GM12878 (cell line): ENCODE measurements around the gene SPI1. TPM values are rescaled to one million over a fixed set of nuclear protein-coding genes. Genes with fewer than 3 reads are reported as not detected.

ENCODE experiments used
- ATAC-seq: fragments of 200-7000 bp; cut with Tn5 transposase; 3 replicates; pipeline ENCODE4 v1.9.1; 2020; ENCODE audit warnings: mild to moderate bottlenecking, moderate library complexity
- BruUV-seq: library from RNA; stranded (reverse); fragments of 400-500 nt; replicated peaks from 2 replicates; lab custom pipeline; 2021; lab: Mats Ljungman, UMichigan
- CTCF ChIA-PET: fragments of 300-600 bp; sonication (Branson Sonifier 250); formaldehyde crosslinking; extraction: SDS; loops from one replicate; lab custom pipeline; 2021; ENCODE audit warnings: inconsistent platforms; lab: Yijun Ruan, JAX
- POLR2A ChIA-PET: fragments of 350-600 bp; formaldehyde crosslinking; extraction: SDS; loops from one replicate; lab custom pipeline; 2021; ENCODE audit warnings: inconsistent platforms; lab: Charles Lee
- RAD21 ChIA-PET: fragments of 300-600 bp; sonication (Branson Sonifier 250); formaldehyde crosslinking; loops from one replicate; lab custom pipeline; 2023; ENCODE audit warnings: antibody characterized with exemption; ENCODE audit not compliant: unreplicated experiment; lab: Charles Lee
- SMC1A ChIA-PET: fragments of 300-600 bp; sonication (Branson Sonifier 250); formaldehyde crosslinking; loops from one replicate; lab custom pipeline; 2023; ENCODE audit not compliant: unreplicated experiment, uncharacterized antibody; lab: Charles Lee
- DNase-seq: peaks from one replicate; pipeline ENCODE4 v3.0.0-alpha.2; 2011; ENCODE audit warnings: low read depth, low spot score
- FAIRE-seq: peaks from 3 replicates; lab custom pipeline; 2011; peaks lifted over from hg19 to GRCh38; lab: Jason Lieb, UNC
- H2AFZ ChIP-seq: 2 replicates; pipeline ENCODE4 v1.6.0; 2011; ENCODE audit warnings: low read depth, low read length, control low read depth; ENCODE audit not compliant: control insufficient read depth
- H3K27ac ChIP-seq: 2 replicates; pipeline ENCODE4 v1.5.1; 2011; ENCODE audit warnings: control low read depth; ENCODE audit not compliant: control insufficient read depth, insufficient read depth
- H3K27me3 ChIP-seq, 2 experiments: replicated peaks in 1 of 2; 2 replicates each; pipeline versions ENCODE4 v1.6.0 to v1.6.1; 2011; ENCODE audit warnings: low read length in 1 of 2; ENCODE audit not compliant: control insufficient read depth in 2 of 2, insufficient read depth in 2 of 2
- H3K36me3 ChIP-seq, 2 experiments: 2 replicates each; pipeline ENCODE4 v1.5.1; 2011; ENCODE audit warnings: low read length in 1 of 2; ENCODE audit not compliant: control insufficient read depth in 2 of 2, insufficient read depth in 2 of 2
- H3K4me1 ChIP-seq: 2 replicates; pipeline ENCODE4 v1.6.1; 2011; ENCODE audit warnings: mild to moderate bottlenecking, low read length, moderate library complexity, mixed read lengths; ENCODE audit not compliant: control insufficient read depth, insufficient read depth
- H3K4me2 ChIP-seq: 2 replicates; pipeline ENCODE4 v1.6.0; 2011; ENCODE audit warnings: control low read depth; ENCODE audit not compliant: control insufficient read depth, insufficient read depth
- H3K4me3 ChIP-seq: fragments of 200-600 bp; sonication (generic); 2 replicates; pipeline ENCODE4 v1.5.1; 2016
- H3K79me2 ChIP-seq: 2 replicates; pipeline ENCODE4 v1.6.0; 2011; ENCODE audit warnings: low read length; ENCODE audit not compliant: control insufficient read depth, insufficient read depth
- H3K9ac ChIP-seq: 2 replicates; pipeline ENCODE4 v1.8.0; 2011; ENCODE audit warnings: low read length, control low read depth, mixed read lengths; ENCODE audit not compliant: control insufficient read depth, insufficient read depth
- H3K9me3 ChIP-seq: replicated peaks from 3 replicates; pipeline ENCODE4 v1.5.1; 2011; ENCODE audit warnings: mild to moderate bottlenecking, low read length; ENCODE audit not compliant: control insufficient read depth, insufficient read depth
- H4K20me1 ChIP-seq: 2 replicates; pipeline ENCODE4 v1.6.0; 2011; ENCODE audit not compliant: control insufficient read depth, insufficient read depth
- ASH2L ChIP-seq: fragments of 300-600, 200-600 bp; sonication (generic); IDR thresholded peaks from 2 replicates; pipeline ENCODE4 v1.6.1; 2017; ENCODE audit warnings: low read depth, mild to moderate bottlenecking, borderline replicate concordance
- CEBPZ ChIP-seq: fragments of 150-350 bp; IDR thresholded peaks from 2 replicates; pipeline ENCODE4 v1.6.1; 2016; ENCODE audit warnings: low read depth, low read length
- EED ChIP-seq: sonication (generic); IDR thresholded peaks from 2 replicates; pipeline ENCODE4 v1.6.1; 2016; ENCODE audit warnings: antibody characterized with exemption, low read depth
- HDAC6 ChIP-seq: fragments of 200-600 bp; sonication (generic); IDR thresholded peaks from one replicate; pipeline ENCODE4 v1.8.0; 2017; ENCODE audit warnings: antibody characterized with exemption; ENCODE audit not compliant: unreplicated experiment
- IKZF2 ChIP-seq, 2 experiments: fragments of 450-650 bp; IDR thresholded peaks; 2 replicates each; pipeline ENCODE4 v1.6.1; 2017; ENCODE audit warnings: mild to moderate bottlenecking in 2 of 2, moderate library complexity in 2 of 2
- IRF4 ChIP-seq: IDR thresholded peaks from 2 replicates; pipeline ENCODE4 v1.6.1; 2011; ENCODE audit warnings: low read depth, low read length
- PBX3 ChIP-seq: IDR thresholded peaks from 2 replicates; pipeline ENCODE4 v1.6.1; 2011; ENCODE audit warnings: mild to moderate bottlenecking, low read depth, low read length, moderate library complexity; ENCODE audit not compliant: insufficient replicate concordance
- SUPT20H ChIP-seq: IDR thresholded peaks from 2 replicates; pipeline ENCODE4 v1.6.1; 2011; ENCODE audit warnings: low read depth, mild to moderate bottlenecking, low read length, moderate library complexity, borderline replicate concordance; ENCODE audit not compliant: control insufficient read depth
- YY1 ChIP-seq: IDR thresholded peaks from 2 replicates; pipeline ENCODE4 v1.6.1; 2011; ENCODE audit warnings: low read depth, mild to moderate bottlenecking, low read length
- WGBS: methylation state at CpG from one replicate; pipeline ENCODE4 v1.1.6; 2016; ENCODE audit warnings: low lambda C conversion rate; ENCODE audit not compliant: insufficient replicate concordance, insufficient coverage; ENCODE audit errors: missing lambda C conversion rate; 5-methylcytosine and 5-hydroxymethylcytosine counted together
- in situ Hi-C: fragments of 300-500 bp; cut with MboI; formaldehyde crosslinking; loops from 9 replicates; pipeline ENCODE4 v1.14.3; 2018; ENCODE audit warnings: mixed read lengths
- intact Hi-C: fragments of 100-400 bp; cut with micrococcal nuclease; formaldehyde crosslinking; loops from one replicate; pipeline ENCODE4 v1.14.2; 2022; ENCODE audit not compliant: unreplicated experiment
- polyA plus RNA-seq, 11 experiments: library from polyadenylated mRNA; depleted of rRNA in 4 of 11; unstranded in 6 of 11; stranded (reverse) in 5 of 11; fragments of >200 nt; fragmentation: Nextera tagmentation in 4 of 11; fragmentation: Illumina TruSeq in 1 of 11; extraction: Ambion mirVana in 4 of 11; extraction: Trizol in 1 of 11; gene quantifications; 1 replicate in 1 of 11; 2 replicates in 10 of 11; pipeline versions ENCODE4 v1.2.1 to v1.2.3, GENCODE V29; 2011 to 2016; ENCODE audit warnings: inconsistent platforms in 2 of 11, missing spikeins in 2 of 11, low read depth in 1 of 11
- total RNA-seq, 4 experiments: library from RNA; depleted of rRNA in 3 of 4; stranded (reverse); fragments of >200 nt in 3 of 4; fragmentation: Illumina TruSeq in 1 of 4; extraction: Trizol in 1 of 4; gene quantifications; 2 replicates each; pipeline versions ENCODE4 v1.2.1 to v1.2.3, GENCODE V29; 2013 to 2021

Gene SPI1
- total and polyA plus RNA-seq, 10 of the 15 experiments (the other 5 are each of a cell fraction or from before 2014, with no cell fraction given): 0.05 to 31.1 (median 9.7) TPM

DNA sequence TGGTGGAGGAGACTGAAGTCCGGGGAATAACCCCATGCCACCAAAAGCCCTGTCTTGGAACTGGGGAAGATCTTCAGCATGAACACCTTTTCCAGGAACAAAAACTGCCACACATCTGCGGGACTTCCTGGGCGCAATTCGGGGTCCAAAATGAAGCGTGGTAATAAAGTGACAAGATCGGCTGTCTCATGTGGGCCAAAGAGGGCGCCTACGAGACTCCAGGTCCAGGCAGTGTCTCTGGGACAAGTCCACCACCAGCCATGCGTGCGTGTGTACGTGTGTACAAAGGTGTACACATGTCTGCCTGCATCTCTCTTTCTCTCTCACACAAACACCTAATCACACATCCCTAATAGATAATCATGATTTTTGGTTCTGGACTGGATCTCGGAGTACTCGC, 16.9 kb downstream of the SPI1 start:
- FAIRE-seq: no peak
- H2AFZ ChIP-seq: no peak overlapping the region
- no peak overlapping the region for H3K4me2 ChIP-seq
- no peak overlapping the region for H3K4me3 ChIP-seq
- no peak for DNase-seq
- RAD21 ChIA-PET: no interaction called here
- POLR2A ChIA-PET: no interaction called here
- intact Hi-C loops: no loop called here
- BruUV-seq: no TSS peak
- H3K27ac ChIP-seq: no peak overlapping the region
- in situ Hi-C loops: no loop called here
- no peaks in the 10 kb centered on the region; the same call in 2 of the 3 replicates for H3K9me3 ChIP-seq
- peaks cover 3% of the 10 kb centered on the region in 2 experiments; a peak in 2 of 4 replicates for H3K36me3 ChIP-seq
- H3K9ac ChIP-seq: no peak overlapping the region
- H3K4me1 ChIP-seq: no peaks in the 10 kb centered on the region; the same call in 1 of the 2 replicates
- peaks cover 2% of the 10 kb centered on the region for H3K79me2 ChIP-seq
- WGBS: 88% methylated on average over 13 of the region's 13 CpGs
- CTCF ChIA-PET: no interaction called here
- TF ChIP-seq IRF4 (no peak), PBX3 (no peak), HDAC6 (no peak), EED (no peak), SUPT20H (no peak), ASH2L (no peak), CEBPZ (no peak), YY1 (no peak), IKZF2 (IDR thresholded peaks at IDR 0.05) (0 out of 4 replicates have a peak, but pooled peaks of 1 of the 2 experiments have one; percentile 2)
- H3K27me3 ChIP-seq: no peaks in the 10 kb centered on the region
- SMC1A ChIA-PET: interaction anchor here (0.9 kb wide), 1 partner anchor 13 kb away, joined by 3 read pairs; no protein-coding TSS in a partner anchor
- H4K20me1 ChIP-seq: no peaks in the 10 kb centered on the region
- ATAC-seq: no peak
